ENCODE measurements around the gene CGB5. TPM values are rescaled to one million over a fixed set of nuclear protein-coding genes. Genes with fewer than 3 reads are reported as not detected.
"Not testable (repeated sequence)": the region's sequence is repeated elsewhere in the genome, so short reads cannot be mapped to it uniquely, and the experiment has no call there.

The CGB5 gene
- total RNA-seq, 4 donors from 2014 or later, result not detected

GRCh38 chr19:49020931-49021895 is 22.4 kb upstream of the CGB5 start:
- H3K4me1 ChIP-seq, result peaks cover 0 to 26% (median 19%) of the 10 kb centered on the region in 4 donors

DNA sequence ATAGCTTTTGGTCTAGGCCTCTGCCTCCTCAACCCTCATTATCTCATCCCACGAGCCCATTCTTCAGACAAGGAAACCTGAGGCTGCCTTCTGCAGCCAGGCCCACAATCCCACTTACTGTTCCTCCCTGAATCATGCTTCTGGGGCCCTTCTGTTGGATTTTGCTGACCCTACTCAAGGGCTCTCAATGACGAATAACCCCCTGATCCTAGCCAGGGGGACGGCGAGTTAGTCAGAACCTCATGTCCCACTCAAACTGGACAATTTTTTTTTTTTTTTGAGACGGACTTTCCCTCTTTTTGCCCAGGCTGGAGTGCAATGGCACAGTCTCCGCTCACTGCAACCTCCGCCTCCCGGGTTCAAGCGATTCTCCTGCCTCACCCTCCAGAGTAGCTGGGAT is 21.5 kb upstream of the CGB5 start:
- no peak for DNase-seq (ENCODE audit: low spot score in 2 of 2)
- Histone ChIP-seq H3K4me3 (no peak overlapping the region), H3K27ac (no peak overlapping the region), H3K36me3 (no peaks in the 10 kb centered on the region), H3K9me3 (no peaks in the 10 kb centered on the region), H3K4me1 (peaks cover 0 to 26% (median 19%) of the 10 kb centered on the region in 4 donors), H3K27me3 (peaks cover 0 to 46% of the 10 kb centered on the region in 2 donors)
- 90 to 91% methylated on average over 9 of the region's 9 CpGs for WGBS, 2 donors
- no peak for TF ChIP-seq EP300 (IDR thresholded peaks at IDR 0.05)
- TF ChIP-seq, protein P1, sequence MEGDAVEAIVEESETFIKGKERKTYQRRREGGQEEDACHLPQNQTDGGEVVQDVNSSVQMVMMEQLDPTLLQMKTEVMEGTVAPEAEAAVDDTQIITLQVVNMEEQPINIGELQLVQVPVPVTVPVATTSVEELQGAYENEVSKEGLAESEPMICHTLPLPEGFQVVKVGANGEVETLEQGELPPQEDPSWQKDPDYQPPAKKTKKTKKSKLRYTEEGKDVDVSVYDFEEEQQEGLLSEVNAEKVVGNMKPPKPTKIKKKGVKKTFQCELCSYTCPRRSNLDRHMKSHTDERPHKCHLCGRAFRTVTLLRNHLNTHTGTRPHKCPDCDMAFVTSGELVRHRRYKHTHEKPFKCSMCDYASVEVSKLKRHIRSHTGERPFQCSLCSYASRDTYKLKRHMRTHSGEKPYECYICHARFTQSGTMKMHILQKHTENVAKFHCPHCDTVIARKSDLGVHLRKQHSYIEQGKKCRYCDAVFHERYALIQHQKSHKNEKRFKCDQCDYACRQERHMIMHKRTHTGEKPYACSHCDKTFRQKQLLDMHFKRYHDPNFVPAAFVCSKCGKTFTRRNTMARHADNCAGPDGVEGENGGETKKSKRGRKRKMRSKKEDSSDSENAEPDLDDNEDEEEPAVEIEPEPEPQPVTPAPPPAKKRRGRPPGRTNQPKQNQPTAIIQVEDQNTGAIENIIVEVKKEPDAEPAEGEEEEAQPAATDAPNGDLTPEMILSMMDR (IDR thresholded peaks at IDR 0.05), result no peak
- no peak for TF ChIP-seq POLR2A (IDR thresholded peaks at IDR 0.05)

More at GRCh38 chr19:49020931-49021895, 22.4 kb upstream of the CGB5 start:
- DNase-seq (ENCODE audit: low spot score in 2 of 2), result no peak
- no peaks in the 10 kb centered on the region for H3K9me3 ChIP-seq
- no peak overlapping the region for H3K4me3 ChIP-seq
- no peak overlapping the region for H3K27ac ChIP-seq
- peaks cover 0 to 5% (median 0%) of the 10 kb centered on the region in 3 donors for H3K36me3 ChIP-seq
- TF ChIP-seq POLR2A (IDR thresholded peaks at IDR 0.05) (no peak), EP300 (IDR thresholded peaks at IDR 0.05) (no peak)
- TF ChIP-seq, protein P1 (IDR thresholded peaks at IDR 0.05), result no peak
- WGBS, 2 donors, result 41 to 43% methylated on average over 16 of the region's 16 CpGs
- peaks cover 0 to 46% of the 10 kb centered on the region in 2 donors for H3K27me3 ChIP-seq

GRCh38 chr19:49024233-49024632 is 19.4 kb upstream of the CGB5 start, which contains the start of gene CGB3:
CGB3 (minus strand) TSS chr19:49024333; CDS start chr19:49023971, 362 bp downstream.
- H3K27me3 ChIP-seq, result peaks cover 0 to 31% of the 10 kb centered on the region in 2 donors
- not testable (repeated sequence) for DNase-seq (ENCODE audit: low spot score in 2 of 2)

GRCh38 chr19:49025088-49025487 is 18.6 kb upstream of the CGB5 start:
- WGBS, 2 donors, result 87% methylated on average over 4 of the region's 6 CpGs; no CpG with 5 or more reads in 1 of the 2 donors
- H3K4me3 ChIP-seq; H3K27ac ChIP-seq; DNase-seq (ENCODE audit: low spot score in 2 of 2); H3K4me1 ChIP-seq; H3K9me3 ChIP-seq; H3K36me3 ChIP-seq: not testable (repeated sequence)
- H3K27me3 ChIP-seq, result peaks cover 0 to 23% of the 10 kb centered on the region in 2 donors

More at GRCh38 chr19:49024233-49024632, 19.4 kb upstream of the CGB5 start, which contains the start of gene CGB3:
- H3K27ac ChIP-seq, H3K4me3 ChIP-seq, H3K36me3 ChIP-seq, H3K9me3 ChIP-seq, H3K4me1 ChIP-seq: not testable (repeated sequence)
- WGBS, 2 donors, result 54 to 100% methylated on average over 1 to 9 of the region's 15 CpGs

DNA sequence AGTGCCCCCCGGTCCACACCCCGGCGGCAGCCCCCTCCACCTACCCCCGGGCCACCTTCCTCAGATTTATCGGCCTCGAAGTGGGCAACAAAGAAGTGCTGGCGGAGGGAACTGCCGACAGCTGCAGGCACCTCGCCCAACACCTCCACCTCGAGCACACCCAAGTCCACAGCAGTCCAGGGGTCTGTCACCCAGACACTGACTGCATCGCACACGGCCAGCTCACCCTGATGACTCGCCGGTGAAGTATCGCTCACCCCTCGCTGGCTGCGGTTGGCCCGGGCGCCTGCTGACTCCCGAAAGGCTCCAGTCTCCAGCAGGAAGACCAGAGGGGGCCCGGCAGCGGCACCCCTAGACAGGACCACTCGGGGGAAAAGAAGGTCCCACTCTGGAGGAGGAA is 18.0 kb upstream of the CGB5 start:
- H3K27me3 ChIP-seq, result peaks cover 0 to 18% of the 10 kb centered on the region in 2 donors
- DNase-seq (ENCODE audit: low spot score in 2 of 2); H3K36me3 ChIP-seq; H3K4me3 ChIP-seq; H3K4me1 ChIP-seq; H3K27ac ChIP-seq; H3K9me3 ChIP-seq: not testable (repeated sequence)
- WGBS, 2 donors, result 79 to 83% methylated on average over 9 to 22 of the region's 23 CpGs

DNA sequence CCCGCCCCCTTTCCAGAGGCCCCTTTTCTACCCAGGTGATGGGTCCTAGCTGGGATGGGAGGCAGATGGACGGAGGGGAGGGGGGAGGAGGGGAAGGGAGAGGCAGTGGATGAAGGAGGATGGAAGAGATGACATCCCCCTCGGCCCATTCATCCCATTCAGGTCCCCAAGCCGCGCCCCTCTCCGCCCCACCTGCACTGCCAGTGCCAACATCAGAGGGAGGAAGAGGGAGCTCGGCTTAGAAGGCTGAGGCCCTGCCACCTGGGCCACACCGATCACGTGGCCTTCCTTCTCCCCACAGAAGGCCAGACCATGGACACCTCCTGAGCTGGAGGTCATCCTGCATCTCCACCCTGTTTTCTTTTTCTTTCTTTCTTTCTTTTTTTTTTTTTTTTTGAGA is 15.0 kb upstream of the CGB5 start:
- 77 to 79% methylated on average over 9 of the region's 9 CpGs for WGBS, 2 donors
- not testable (repeated sequence) for H3K36me3 ChIP-seq; H3K4me3 ChIP-seq; H3K27ac ChIP-seq; H3K9me3 ChIP-seq; H3K27me3 ChIP-seq; DNase-seq (ENCODE audit: low spot score in 2 of 2); H3K4me1 ChIP-seq

DNA sequence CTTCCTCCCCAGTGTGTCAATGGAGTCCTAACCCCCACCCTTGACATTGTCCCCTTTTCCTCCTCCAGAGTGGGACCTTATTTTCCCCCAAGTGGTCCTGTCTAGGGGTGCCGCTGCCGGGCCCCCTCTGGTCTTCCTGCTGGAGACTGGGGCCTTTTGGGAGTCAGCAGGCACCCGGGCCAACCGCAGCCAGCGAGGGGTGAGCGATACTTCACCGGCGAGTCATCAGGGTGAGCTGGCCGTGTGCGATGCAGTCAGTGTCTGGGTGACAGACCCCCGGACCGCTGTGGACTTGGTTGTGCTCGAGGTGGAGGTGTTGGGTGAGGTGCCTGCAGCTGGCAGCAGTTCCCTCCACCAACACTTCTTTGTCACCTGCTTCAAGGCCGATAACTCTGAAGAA is 13.9 kb upstream of the CGB5 start:
- not testable (repeated sequence) for H3K4me3 ChIP-seq; H3K4me1 ChIP-seq; DNase-seq (ENCODE audit: low spot score in 2 of 2); H3K27ac ChIP-seq; H3K9me3 ChIP-seq; H3K36me3 ChIP-seq; H3K27me3 ChIP-seq
- WGBS, 2 donors, result 78 to 88% methylated on average over 14 of the region's 14 CpGs

- not testable (repeated sequence) for H3K27ac ChIP-seq; DNase-seq (ENCODE audit: low spot score in 2 of 2); H3K4me3 ChIP-seq; H3K9me3 ChIP-seq; H3K27me3 ChIP-seq; H3K4me1 ChIP-seq; H3K36me3 ChIP-seq
- 89 to 94% methylated on average over 6 to 7 of the region's 8 CpGs for WGBS, 2 donors
These were observed 13.3 kb upstream of the CGB5 start for GRCh38 chr19:49030323-49030722.

Data from tibial nerve (tissue), 4 donors.